Subcutaneous adipose tissue (tissue), 4 donors: ENCODE measurements around the gene SLX4. TPM values are rescaled to one million over a fixed set of nuclear protein-coding genes. Genes with fewer than 3 reads are reported as not detected.

Experiments
- total RNA-seq, 4 donors: library from RNA; depleted of rRNA; stranded (reverse); fragments of >200 nt; gene quantifications; one replicate each; pipeline ENCODE4 v1.1.0, GENCODE V29; 2016
- TF ChIP-seq, protein P1 (sequence below): fragments of 450-650 bp; IDR thresholded peaks from one replicate; pipeline ENCODE4 v1.5.1; 2016; ENCODE audit warnings: low read depth, mild to moderate bottlenecking, control low read depth, antibody characterized with exemption, moderate library complexity

SLX4 gene
- total RNA-seq, 4 donors from 2014 or later, result 2.4 to 3.8 (median 2.8) TPM

DNA sequence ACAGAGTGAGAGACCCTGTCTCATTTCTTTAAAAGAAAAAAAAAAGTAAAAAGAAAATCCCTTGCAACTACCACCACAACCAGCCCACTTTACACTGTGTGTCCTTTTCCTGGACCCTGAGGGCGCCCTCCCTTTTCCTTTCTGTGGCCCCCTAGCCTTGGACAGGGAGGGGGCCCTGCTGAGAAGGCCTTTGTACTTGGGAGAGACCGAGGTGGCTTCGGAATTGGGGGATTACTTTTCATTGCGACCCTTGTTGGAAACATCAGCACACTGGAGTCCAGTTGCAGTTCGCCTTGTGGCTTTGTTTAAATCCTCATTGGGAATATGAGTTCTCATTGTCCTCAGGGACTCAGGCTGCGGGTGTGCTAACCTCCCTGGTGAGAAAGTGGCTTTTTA, 33.7 kb upstream of the SLX4 start:
- TF ChIP-seq, protein P1, sequence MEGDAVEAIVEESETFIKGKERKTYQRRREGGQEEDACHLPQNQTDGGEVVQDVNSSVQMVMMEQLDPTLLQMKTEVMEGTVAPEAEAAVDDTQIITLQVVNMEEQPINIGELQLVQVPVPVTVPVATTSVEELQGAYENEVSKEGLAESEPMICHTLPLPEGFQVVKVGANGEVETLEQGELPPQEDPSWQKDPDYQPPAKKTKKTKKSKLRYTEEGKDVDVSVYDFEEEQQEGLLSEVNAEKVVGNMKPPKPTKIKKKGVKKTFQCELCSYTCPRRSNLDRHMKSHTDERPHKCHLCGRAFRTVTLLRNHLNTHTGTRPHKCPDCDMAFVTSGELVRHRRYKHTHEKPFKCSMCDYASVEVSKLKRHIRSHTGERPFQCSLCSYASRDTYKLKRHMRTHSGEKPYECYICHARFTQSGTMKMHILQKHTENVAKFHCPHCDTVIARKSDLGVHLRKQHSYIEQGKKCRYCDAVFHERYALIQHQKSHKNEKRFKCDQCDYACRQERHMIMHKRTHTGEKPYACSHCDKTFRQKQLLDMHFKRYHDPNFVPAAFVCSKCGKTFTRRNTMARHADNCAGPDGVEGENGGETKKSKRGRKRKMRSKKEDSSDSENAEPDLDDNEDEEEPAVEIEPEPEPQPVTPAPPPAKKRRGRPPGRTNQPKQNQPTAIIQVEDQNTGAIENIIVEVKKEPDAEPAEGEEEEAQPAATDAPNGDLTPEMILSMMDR, result no peak

DNA sequence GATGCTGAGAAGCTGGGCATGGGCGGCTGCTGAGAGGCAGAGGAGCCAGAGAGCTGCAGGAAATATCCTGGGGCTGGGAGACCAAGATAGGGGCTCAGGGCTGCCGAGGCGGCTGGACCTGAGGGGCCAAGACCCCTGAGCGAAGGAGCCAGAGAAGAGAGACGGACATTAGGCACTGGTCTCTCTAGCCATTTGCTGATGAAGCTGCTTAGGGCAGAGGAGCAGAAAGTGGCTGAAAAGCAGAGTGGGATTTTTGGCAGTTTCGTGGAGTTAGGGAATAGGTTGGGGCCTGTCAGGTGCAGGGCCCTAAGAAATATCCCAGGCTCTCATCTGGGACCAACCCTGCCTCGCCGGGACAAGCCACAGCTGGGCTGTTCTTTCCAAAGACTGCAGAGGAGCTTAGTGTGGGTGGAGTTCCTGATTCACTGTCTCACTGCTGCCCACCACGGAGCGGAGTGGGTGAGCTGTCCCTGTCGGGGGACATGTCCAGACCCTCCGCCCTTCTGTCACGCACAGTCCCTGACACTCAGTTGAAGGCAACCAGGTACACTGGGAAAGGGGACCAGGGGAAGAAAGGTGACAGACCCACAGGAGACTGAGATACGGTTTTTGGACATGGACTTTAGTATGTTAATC, 31.8 kb upstream of the SLX4 start:
- TF ChIP-seq, protein P1, result no peak

DNA sequence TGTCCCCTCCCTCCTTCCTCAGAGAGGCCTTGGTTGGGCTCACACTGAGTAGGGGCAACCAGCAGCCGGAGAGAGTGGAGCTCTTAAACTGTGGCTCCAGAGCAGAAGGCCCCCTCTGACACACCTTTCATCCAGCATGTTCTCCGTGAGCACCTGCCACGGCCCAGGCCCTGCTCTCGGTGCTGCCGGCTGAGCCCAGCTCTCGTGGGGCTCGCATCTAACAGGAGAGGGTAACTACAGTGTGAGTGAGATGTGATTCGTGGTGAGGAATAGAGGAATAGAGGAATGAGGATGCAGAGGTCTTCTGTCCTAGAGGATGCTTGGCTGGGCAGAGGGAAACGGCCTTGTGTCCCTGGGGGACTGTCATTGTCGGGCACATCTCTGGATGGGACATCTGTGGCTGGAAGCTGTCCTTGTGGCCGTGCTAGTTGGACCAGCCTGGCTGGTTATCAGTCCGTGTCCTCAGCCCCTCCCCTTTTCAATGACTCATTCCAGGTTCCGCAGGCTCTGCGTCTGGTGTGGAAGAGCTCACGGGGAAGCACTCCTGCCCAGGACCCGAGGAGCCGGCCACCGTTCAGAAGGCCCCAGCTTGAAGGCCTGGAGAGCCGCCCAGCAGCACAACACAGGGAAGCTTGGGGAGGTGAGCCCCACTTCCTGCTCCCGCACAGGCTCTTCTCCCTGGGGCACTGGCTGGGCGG, 31.1 kb upstream of the SLX4 start:
- TF ChIP-seq, protein P1, result no peak

DNA sequence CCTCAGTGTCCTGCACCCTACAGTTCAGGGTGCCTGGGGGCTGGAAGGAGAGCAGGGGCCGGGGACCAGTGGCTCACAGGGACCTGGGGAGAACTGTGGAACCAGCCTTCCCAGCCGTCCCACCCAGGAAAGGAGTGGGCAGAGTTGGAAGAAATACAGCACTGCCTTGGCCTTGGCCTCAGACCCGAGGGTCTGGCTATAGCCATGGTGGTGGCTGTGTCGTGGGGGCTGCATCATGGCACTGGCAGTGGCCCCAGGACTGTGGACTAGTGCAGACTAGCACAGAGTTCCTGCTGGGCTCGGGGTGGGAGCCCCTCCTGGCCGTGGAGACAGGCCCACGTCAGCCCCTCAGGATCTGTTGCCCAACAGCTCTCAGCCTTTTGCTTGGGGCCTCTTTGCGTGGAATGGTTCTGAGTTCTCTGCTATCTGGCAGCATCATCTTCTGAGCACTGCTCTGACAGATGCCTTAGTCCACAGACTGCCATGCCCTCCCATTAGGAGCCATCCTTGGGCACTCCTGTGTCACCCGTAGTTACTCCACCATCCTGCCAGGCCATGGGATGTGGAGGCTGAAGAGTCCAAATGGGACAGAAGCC, 30.5 kb upstream of the SLX4 start:
- TF ChIP-seq, protein P1, result no peak

DNA sequence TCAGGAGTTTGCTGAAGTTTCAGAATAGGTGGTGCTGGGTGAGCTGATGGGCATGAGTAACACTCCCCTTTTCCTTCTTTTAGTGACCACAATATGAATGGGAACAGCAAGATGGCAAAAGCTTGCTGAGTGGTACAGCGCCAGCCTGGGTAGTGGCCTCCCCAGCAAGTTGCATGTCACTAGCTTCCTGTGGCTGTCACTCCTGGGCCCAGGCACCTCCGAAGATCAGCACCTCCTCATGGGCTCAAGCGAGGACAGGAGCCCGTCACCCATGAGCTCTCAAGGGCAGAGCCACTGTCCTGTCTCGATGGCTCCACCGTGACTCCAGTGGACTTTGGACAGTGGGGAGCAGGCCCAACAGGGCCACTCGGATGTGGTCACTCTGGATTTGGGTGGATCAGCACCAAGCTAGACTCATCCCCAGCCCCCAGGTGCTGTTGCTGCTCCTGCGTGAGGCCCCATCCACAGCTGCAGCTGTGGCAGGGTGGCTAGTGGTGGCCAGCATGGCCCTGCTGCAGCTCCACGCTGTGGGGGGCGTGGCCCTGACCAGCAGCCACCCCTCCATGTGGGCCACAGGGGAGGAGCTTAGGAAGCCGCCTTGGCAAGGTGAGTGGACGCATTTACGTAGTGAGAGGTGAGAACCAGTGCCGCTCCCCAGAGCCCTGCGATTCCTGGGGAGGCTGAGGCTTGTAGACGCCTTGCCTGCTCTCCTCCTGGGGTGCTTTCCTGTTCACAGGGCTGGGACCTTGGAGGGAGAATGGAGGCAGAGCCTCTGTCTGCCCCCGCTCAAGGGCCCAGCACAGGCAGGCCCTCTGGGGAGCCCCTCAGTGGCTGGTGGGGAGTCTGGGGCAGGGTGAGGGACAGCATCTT, 29.5 kb upstream of the SLX4 start:
- TF ChIP-seq, protein P1, result no peak

DNA sequence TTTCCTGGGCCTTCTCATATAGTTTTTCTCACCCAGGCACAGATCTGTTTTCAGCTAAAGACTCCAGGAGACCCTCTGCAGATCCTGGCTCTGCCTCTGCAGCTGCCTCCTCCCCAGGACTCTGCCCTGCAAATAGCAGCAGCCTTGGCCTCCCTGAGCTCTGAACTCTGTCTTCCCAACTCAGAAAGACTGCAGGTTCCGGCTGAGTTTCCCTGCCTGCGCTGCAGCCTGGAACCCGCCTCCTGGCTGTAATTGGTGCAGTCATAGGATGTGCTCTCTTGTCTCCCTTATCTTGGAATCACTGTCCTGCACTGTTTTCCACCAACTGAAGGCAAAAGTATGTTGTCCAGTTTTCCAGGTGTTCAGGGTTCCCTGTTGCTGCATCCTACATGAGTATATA, 28.8 kb upstream of the SLX4 start:
- TF ChIP-seq, protein P1, result no peak
